DOHH2 (cell line): ENCODE data around the gene ING1.
A peak's percentile ranks its signal among the peaks of the same experiment; 100 is the strongest.

Experiments
- H3F3A ChIP-seq: fragments of 200-600 bp; sonication (generic), shearing (Covaris generic); 2 replicates; pipeline ENCODE4 v1.6.0; 2016; ENCODE audit warnings: antibody characterized with exemption, mild to moderate bottlenecking; ENCODE audit not compliant: control insufficient read depth, insufficient read depth
- H3K27ac ChIP-seq: fragments of 200-600 bp; sonication (generic); 2 replicates; pipeline ENCODE4 v1.5.1; 2014; ENCODE audit warnings: low read depth, mild to moderate bottlenecking, low read length, moderate library complexity
- H3K27me3 ChIP-seq: fragments of 200-600 bp; sonication (generic); 2 replicates; pipeline ENCODE4 v1.6.1; 2014; ENCODE audit warnings: mild to moderate bottlenecking, low read length, mixed read lengths; ENCODE audit not compliant: control insufficient read depth
- H3K36me3 ChIP-seq: fragments of 200-600 bp; sonication (generic); 2 replicates; pipeline ENCODE4 v1.6.1; 2014; ENCODE audit warnings: mild to moderate bottlenecking, low read length, moderate library complexity, mixed read lengths; ENCODE audit not compliant: control insufficient read depth
- H3K4me1 ChIP-seq: fragments of 200-600 bp; sonication (generic); 2 replicates; pipeline ENCODE4 v1.6.1; 2014; ENCODE audit warnings: mild to moderate bottlenecking, low read length, mixed read lengths; ENCODE audit not compliant: control insufficient read depth
- H3K4me2 ChIP-seq: fragments of 200-600 bp; sonication (generic); 2 replicates; pipeline ENCODE4 v1.6.0; 2014; ENCODE audit warnings: mild to moderate bottlenecking, low read length, moderate library complexity
- H3K4me3 ChIP-seq: fragments of 200-600 bp; sonication (generic); 2 replicates; pipeline ENCODE4 v1.5.1; 2014; ENCODE audit warnings: mild to moderate bottlenecking, low read length, mixed read lengths
- H3K79me2 ChIP-seq: fragments of 200-600 bp; sonication (generic); 2 replicates; pipeline ENCODE4 v1.6.1; 2014; ENCODE audit warnings: mild to moderate bottlenecking, low read length, mixed read lengths; ENCODE audit not compliant: control insufficient read depth
- H3K9me2 ChIP-seq: fragments of 200-600 bp; sonication (generic); replicated peaks from 2 replicates; pipeline ENCODE4 v1.6.1; 2014; ENCODE audit warnings: mild to moderate bottlenecking, low read length, mixed read lengths; ENCODE audit not compliant: control insufficient read depth
- H3K9me3 ChIP-seq: fragments of 200-600 bp; sonication (generic); 2 replicates; pipeline ENCODE4 v1.6.1; 2014; ENCODE audit warnings: antibody characterized with exemption, low read length, mixed read lengths; ENCODE audit not compliant: control insufficient read depth, insufficient read depth
- H4K20me1 ChIP-seq: fragments of 200-600 bp; sonication (generic); 2 replicates; pipeline ENCODE4 v1.6.0; 2014; ENCODE audit warnings: low read depth, mild to moderate bottlenecking, antibody characterized with exemption, low read length, moderate library complexity; ENCODE audit not compliant: control insufficient read depth, insufficient read depth
- EZH2phosphoT487 ChIP-seq: fragments of 200-600 bp; sonication (generic); IDR thresholded peaks from 2 replicates; pipeline ENCODE4 v1.6.1; 2017; ENCODE audit warnings: borderline replicate concordance, mild to moderate bottlenecking, antibody characterized with exemption, low read length, moderate library complexity, mixed read lengths
- TF ChIP-seq, protein P1 (sequence below): fragments of 200-600 bp; sonication (generic); IDR thresholded peaks from one replicate; pipeline ENCODE4 v1.5.1; 2014; ENCODE audit warnings: antibody characterized with exemption, mild to moderate bottlenecking, low read depth, low read length; ENCODE audit not compliant: poor library complexity, severe bottlenecking

ING1 gene

DNA sequence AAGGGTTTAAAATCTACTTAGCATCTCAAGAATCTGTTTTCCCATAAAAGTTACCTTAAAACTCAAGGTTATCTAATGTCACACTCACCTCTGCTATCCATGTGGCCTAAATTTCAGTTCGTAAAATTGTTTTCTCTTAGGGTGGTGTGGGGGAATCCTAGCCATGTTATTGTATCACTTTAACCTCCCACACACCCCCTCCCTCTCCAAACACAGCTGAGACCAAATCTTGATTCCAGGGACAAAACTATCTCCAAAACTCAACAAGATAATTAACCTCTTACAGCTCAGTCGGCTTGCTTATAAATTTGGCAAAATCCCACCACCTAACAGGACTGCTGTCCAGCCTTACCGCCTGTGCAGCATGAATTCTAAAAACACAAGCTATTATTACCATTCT is 11.4 kb upstream of the ING1 start:
- peaks cover 76% of the 10 kb centered on the region for H3K36me3 ChIP-seq
- peaks cover 60% of the 10 kb centered on the region for H3K4me1 ChIP-seq
- H3K27ac ChIP-seq: no peak overlapping the region
- TF ChIP-seq, protein P1, sequence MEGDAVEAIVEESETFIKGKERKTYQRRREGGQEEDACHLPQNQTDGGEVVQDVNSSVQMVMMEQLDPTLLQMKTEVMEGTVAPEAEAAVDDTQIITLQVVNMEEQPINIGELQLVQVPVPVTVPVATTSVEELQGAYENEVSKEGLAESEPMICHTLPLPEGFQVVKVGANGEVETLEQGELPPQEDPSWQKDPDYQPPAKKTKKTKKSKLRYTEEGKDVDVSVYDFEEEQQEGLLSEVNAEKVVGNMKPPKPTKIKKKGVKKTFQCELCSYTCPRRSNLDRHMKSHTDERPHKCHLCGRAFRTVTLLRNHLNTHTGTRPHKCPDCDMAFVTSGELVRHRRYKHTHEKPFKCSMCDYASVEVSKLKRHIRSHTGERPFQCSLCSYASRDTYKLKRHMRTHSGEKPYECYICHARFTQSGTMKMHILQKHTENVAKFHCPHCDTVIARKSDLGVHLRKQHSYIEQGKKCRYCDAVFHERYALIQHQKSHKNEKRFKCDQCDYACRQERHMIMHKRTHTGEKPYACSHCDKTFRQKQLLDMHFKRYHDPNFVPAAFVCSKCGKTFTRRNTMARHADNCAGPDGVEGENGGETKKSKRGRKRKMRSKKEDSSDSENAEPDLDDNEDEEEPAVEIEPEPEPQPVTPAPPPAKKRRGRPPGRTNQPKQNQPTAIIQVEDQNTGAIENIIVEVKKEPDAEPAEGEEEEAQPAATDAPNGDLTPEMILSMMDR: no peak
- no peak for TF ChIP-seq EZH2phosphoT487
- H3F3A ChIP-seq: no peaks in the 10 kb centered on the region
- no peaks in the 10 kb centered on the region for H3K9me3 ChIP-seq
- peaks cover 3% of the 10 kb centered on the region; the same call in 1 of the 2 replicates for H4K20me1 ChIP-seq
- no peaks in the 10 kb centered on the region for H3K27me3 ChIP-seq
- H3K4me2 ChIP-seq: peak overlapping the region; percentile 22; the same call in 1 of the 2 replicates
- H3K9me2 ChIP-seq: no peaks in the 10 kb centered on the region
- H3K4me3 ChIP-seq: no peak overlapping the region
- peaks cover 70% of the 10 kb centered on the region for H3K79me2 ChIP-seq

DNA sequence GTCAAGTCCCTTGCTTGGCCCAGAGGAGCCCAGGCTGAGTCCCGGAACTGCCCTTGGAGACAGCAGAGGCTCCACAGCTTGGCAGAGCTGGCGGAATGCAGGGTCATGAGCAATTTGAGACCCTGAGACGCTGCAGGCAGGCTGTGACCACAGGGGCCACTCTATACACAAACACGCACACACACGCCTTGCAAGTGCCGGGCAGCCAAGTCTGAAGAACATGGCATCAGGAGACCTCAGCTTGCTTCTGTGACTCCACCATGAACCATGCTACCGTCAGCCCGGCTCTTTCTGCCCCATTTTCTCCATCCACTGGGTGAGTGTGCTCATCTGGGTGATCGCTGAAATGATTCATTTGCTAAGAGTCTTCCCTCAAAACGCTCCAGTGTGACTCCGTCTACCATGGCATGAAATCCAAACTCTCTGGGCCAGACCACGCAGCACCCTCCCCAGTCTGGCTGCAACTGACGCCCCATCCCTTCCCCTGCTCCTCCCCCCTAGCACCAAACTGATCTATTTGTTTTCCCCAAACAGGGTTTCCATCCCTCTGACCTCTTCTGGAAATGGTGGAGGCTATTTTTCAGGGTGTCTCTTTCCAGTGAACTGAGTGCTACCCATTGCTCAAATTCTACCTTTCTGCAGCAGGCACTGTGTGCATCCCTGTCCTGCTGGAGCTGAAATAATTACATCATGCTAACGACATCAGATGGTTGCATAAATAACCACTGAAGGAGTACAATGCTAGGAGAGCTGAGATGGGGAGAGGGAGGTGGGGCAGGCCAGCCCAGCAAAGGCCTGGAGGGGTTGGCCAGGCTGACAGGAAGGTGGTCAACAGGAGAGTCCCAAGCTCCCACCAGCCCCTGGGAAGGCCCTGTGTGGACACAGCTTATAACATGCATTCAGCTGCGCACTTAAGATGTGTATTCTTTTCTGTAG is 10.6 kb upstream of the ING1 start:
- no peaks in the 10 kb centered on the region for H3K27me3 ChIP-seq
- peaks cover 66% of the 10 kb centered on the region for H3K4me1 ChIP-seq
- no peaks in the 10 kb centered on the region for H3K9me3 ChIP-seq
- H3K36me3 ChIP-seq: peaks cover 69% of the 10 kb centered on the region
- H4K20me1 ChIP-seq: peaks cover 3% of the 10 kb centered on the region; the same call in 1 of the 2 replicates
- no peak overlapping the region for H3K27ac ChIP-seq
- peak overlapping the region; percentile 72; the same call in 1 of the 2 replicates for H3K4me2 ChIP-seq
- no peaks in the 10 kb centered on the region for H3K9me2 ChIP-seq
- H3F3A ChIP-seq: peaks cover 4% of the 10 kb centered on the region
- peaks cover 66% of the 10 kb centered on the region for H3K79me2 ChIP-seq
- H3K4me3 ChIP-seq: no peak overlapping the region
- no peak for TF ChIP-seq EZH2phosphoT487
- TF ChIP-seq, protein P1: no peak

DNA sequence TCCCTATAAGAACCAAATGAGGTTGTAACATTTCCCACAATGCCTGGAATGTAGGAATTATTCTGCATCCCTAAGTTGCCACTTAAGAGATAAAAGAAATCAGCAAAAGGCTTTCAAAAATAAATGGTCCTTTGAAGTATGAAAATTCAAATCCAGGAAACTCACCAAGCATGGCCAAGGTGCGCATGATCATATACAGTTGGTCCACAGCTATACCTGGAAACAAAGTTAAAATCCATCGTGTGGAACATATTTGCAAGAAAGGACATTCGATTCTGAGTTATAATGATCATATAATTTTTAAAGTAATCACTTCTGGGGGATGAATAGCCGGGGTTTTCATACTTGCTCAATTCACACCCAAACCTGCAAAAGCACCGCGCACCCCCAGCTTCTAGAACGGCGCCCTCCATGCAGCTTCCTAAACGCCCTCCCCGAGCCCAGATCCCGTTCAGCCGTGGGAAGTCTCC is 8.1 kb upstream of the ING1 start:
- peak overlapping the region; percentile 93 for H3K4me3 ChIP-seq
- peaks cover 52% of the 10 kb centered on the region for H3K79me2 ChIP-seq
- H3K4me2 ChIP-seq: peak overlapping the region; percentile 72
- H3K9me3 ChIP-seq: no peaks in the 10 kb centered on the region
- no peaks in the 10 kb centered on the region for H4K20me1 ChIP-seq
- H3K27me3 ChIP-seq: no peaks in the 10 kb centered on the region
- peaks cover 44% of the 10 kb centered on the region for H3K4me1 ChIP-seq
- TF ChIP-seq, protein P1: no peak
- no peak for TF ChIP-seq EZH2phosphoT487
- H3K27ac ChIP-seq: peak overlapping the region; percentile 41
- peaks cover 45% of the 10 kb centered on the region for H3K36me3 ChIP-seq
- H3K9me2 ChIP-seq: no peaks in the 10 kb centered on the region
- H3F3A ChIP-seq: peaks cover 11% of the 10 kb centered on the region
